Loucy (cell line): ENCODE data around the gene TXNRD2.

Experiments used
- CTCF ChIP-seq: fragments of 200-600 bp; sonication (generic); conservative IDR thresholded peaks from 2 replicates; pipeline ENCODE4 v1.5.1; 2014; ENCODE audit warnings: mild to moderate bottlenecking, antibody characterized with exemption, low read length
- EZH2phosphoT487 ChIP-seq: fragments of 200-600 bp; IDR thresholded peaks from 2 replicates; pipeline ENCODE4 v1.6.1; 2018; ENCODE audit warnings: antibody characterized with exemption, mild to moderate bottlenecking, moderate library complexity, borderline replicate concordance

- no peak for TF ChIP-seq CTCF
- no peak for TF ChIP-seq EZH2phosphoT487
These were observed 56.5 kb downstream of the TXNRD2 start for GRCh38 chr22:19884954-19885751.
